Measurements from ENCODE around the gene DDX31. TPM values are rescaled to one million over a fixed set of nuclear protein-coding genes. Genes with fewer than 3 reads are reported as not detected.

The DDX31 gene
- total and polyA plus RNA-seq, 2 donors: 9.9 to 11.8 TPM

DNA sequence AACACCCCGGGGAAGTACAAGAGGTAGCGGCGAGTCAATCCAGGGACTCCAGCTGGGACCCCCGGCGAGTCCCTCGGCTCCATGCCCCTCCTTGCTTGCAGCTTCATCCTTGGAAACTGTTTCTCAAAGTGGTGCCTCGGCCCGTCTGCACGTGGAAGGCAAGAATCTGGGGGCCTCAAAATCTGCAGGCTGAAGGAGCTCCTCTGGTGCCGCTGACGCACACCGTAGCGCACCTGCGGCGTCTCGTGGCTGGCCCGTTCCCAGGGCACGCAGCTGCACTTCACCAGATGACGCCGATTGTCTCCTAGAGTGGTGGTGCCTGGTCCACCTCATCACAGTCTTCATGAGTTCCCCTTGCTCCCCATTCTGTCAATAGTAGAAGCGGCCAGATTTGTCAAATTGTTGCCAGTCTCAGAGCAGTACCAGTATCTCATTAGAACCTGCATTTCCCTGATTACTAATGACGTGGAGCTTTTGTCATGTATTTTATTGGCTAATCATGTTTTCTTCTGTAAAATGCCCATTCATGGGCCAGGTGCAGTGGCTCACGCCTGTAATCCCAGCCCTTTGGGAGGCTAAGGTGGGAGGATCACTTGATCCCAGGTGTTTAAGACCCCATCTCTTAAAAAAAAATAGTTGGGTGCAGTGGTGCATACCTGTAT is 39.1 kb upstream of the DDX31 start:
- Histone ChIP-seq H3K27me3 (ENCODE audit: control insufficient read depth in 2 of 2, insufficient read depth in 1 of 2, low read length in 1 of 2) (peaks cover 0 to 14% of the 10 kb centered on the region in 2 donors), H3K4me3 (ENCODE audit: low read length in 2 of 2) (no peak overlapping the region), H3K4me1 (ENCODE audit: control insufficient read depth in 2 of 2, insufficient read depth in 2 of 2, low read length in 2 of 2) (no peaks in the 10 kb centered on the region), H3K9me3 (ENCODE audit: control insufficient read depth in 2 of 2, insufficient read depth in 1 of 2, low read length in 1 of 2) (no peaks in the 10 kb centered on the region), H3K36me3 (ENCODE audit: control insufficient read depth in 2 of 2, insufficient read depth in 2 of 2, low read length in 1 of 2) (no peaks in the 10 kb centered on the region), H3K27ac (ENCODE audit: low read depth in 1 of 2, low read length in 1 of 2) (no peak overlapping the region)
- 93% methylated on average over 23 of the region's 23 CpGs for WGBS
- DNase-seq (ENCODE audit: low read depth in 6 of 9, low spot score in 9 of 9): no peak

DNA sequence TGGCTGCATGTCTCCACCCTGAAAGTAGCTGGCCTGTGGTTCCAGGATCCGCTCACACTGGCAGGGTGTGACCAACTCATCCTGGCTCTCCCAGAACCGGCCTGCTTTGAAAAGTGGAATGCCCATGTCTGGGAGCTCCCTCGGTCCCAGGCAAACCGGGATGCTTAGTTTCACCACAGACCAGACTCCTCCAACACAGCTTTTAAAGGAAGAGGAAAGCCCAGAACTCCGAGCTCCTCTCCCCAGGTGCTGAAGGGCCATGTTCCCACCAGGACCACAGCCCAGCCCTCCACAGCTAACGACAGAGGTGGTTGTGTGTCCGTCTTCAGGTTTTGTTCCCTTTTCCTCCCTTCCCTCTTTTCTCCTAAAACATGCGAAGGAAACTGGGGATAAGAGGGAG is 38.5 kb upstream of the DDX31 start:
- Histone ChIP-seq H3K4me3 (ENCODE audit: low read length in 2 of 2) (no peak overlapping the region), H3K27me3 (ENCODE audit: control insufficient read depth in 2 of 2, insufficient read depth in 1 of 2, low read length in 1 of 2) (peaks cover 0 to 14% of the 10 kb centered on the region in 2 donors), H3K9me3 (ENCODE audit: control insufficient read depth in 2 of 2, insufficient read depth in 1 of 2, low read length in 1 of 2) (no peaks in the 10 kb centered on the region), H3K36me3 (ENCODE audit: control insufficient read depth in 2 of 2, insufficient read depth in 2 of 2, low read length in 1 of 2) (no peaks in the 10 kb centered on the region), H3K27ac (ENCODE audit: low read depth in 1 of 2, low read length in 1 of 2) (no peak overlapping the region), H3K4me1 (ENCODE audit: control insufficient read depth in 2 of 2, insufficient read depth in 2 of 2, low read length in 2 of 2) (no peaks in the 10 kb centered on the region)
- DNase-seq (ENCODE audit: low read depth in 6 of 9, low spot score in 9 of 9): no peak
- WGBS: 93% methylated on average over 8 of the region's 8 CpGs

DNA sequence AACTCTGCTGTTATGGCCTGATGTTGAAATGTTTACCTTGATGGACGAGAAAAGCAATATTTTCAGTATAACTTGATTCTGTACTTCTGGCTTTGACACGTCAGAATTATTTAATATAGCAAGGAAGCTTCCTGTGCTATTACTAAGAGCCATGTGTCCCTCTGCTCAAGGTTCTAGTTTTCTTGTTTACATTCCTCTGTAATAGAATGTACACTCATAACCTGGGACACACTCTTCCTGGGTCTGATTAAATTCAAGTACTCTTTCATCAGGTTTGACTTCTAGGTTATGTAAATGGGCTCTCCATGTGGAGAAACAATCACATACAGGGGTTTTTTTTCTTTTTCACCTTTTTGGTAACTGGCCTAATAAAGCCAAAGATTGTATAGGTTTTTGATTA is 33.6 kb upstream of the DDX31 start:
- 80% methylated on average over 2 of the region's 2 CpGs for WGBS
- Histone ChIP-seq H3K36me3 (ENCODE audit: control insufficient read depth in 2 of 2, insufficient read depth in 2 of 2, low read length in 1 of 2) (no peaks in the 10 kb centered on the region), H3K4me1 (ENCODE audit: control insufficient read depth in 2 of 2, insufficient read depth in 2 of 2, low read length in 2 of 2) (no peaks in the 10 kb centered on the region), H3K9me3 (ENCODE audit: control insufficient read depth in 2 of 2, insufficient read depth in 1 of 2, low read length in 1 of 2) (no peaks in the 10 kb centered on the region), H3K27ac (ENCODE audit: low read depth in 1 of 2, low read length in 1 of 2) (no peak overlapping the region), H3K4me3 (ENCODE audit: low read length in 2 of 2) (no peak overlapping the region), H3K27me3 (ENCODE audit: control insufficient read depth in 2 of 2, insufficient read depth in 1 of 2, low read length in 1 of 2) (peaks cover 0 to 3% of the 10 kb centered on the region in 2 donors)
- no peak for DNase-seq (ENCODE audit: low read depth in 6 of 9, low spot score in 9 of 9)

DNA sequence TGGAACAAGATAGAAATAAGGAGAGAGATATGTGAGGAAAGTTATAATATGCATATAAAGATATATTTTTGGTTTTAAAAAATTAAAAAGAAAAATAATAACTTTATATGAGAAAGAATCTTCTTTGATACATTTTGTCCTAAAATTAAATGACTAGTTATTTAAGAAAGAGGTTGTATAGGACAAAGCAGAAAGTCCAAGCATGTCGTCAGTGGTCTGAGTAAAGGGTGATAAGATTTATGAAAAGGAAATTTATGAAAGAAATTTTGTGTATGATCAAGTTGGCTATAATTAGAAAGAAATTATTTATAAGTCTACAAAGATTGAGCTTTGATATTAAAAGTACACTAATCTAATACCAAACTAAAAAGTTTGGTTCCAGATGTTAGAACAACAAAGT is 32.5 kb upstream of the DDX31 start:
- Histone ChIP-seq H3K9me3 (ENCODE audit: control insufficient read depth in 2 of 2, insufficient read depth in 1 of 2, low read length in 1 of 2) (no peaks in the 10 kb centered on the region), H3K27me3 (ENCODE audit: control insufficient read depth in 2 of 2, insufficient read depth in 1 of 2, low read length in 1 of 2) (peaks cover 0 to 3% of the 10 kb centered on the region in 2 donors), H3K36me3 (ENCODE audit: control insufficient read depth in 2 of 2, insufficient read depth in 2 of 2, low read length in 1 of 2) (no peaks in the 10 kb centered on the region), H3K27ac (ENCODE audit: low read depth in 1 of 2, low read length in 1 of 2) (no peak overlapping the region), H3K4me1 (ENCODE audit: control insufficient read depth in 2 of 2, insufficient read depth in 2 of 2, low read length in 2 of 2) (no peaks in the 10 kb centered on the region), H3K4me3 (ENCODE audit: low read length in 2 of 2) (no peak overlapping the region)
- DNase-seq (ENCODE audit: low read depth in 6 of 9, low spot score in 9 of 9): no peak
- WGBS: 33% methylated on average over 1 of the region's 1 CpG

DNA sequence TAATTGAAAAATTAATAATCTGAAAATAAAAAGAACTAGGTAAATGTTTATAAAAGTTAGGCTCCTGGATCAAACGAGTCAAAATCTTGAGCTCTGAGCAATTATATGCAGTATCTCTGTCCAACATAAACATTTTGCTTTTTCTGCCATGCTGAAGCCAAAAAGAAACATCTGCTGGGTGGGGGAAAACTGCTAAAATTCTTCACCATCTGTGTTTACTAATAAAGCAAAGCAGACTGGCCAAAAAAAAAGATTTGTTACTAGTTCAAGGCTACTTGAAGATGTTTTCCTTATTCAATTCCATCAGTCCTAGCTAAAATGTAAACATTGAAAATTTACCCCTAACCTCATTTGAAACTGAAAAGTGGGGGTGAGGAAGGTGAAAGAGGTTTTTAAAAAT is 30.2 kb upstream of the DDX31 start:
- no peak for DNase-seq (ENCODE audit: low read depth in 6 of 9, low spot score in 9 of 9)
- Histone ChIP-seq H3K4me1 (ENCODE audit: control insufficient read depth in 2 of 2, insufficient read depth in 2 of 2, low read length in 2 of 2) (no peaks in the 10 kb centered on the region), H3K27ac (ENCODE audit: low read depth in 1 of 2, low read length in 1 of 2) (no peak overlapping the region), H3K9me3 (ENCODE audit: control insufficient read depth in 2 of 2, insufficient read depth in 1 of 2, low read length in 1 of 2) (peaks cover 0 to 6% of the 10 kb centered on the region in 2 donors), H3K36me3 (ENCODE audit: control insufficient read depth in 2 of 2, insufficient read depth in 2 of 2, low read length in 1 of 2) (no peaks in the 10 kb centered on the region), H3K27me3 (ENCODE audit: control insufficient read depth in 2 of 2, insufficient read depth in 1 of 2, low read length in 1 of 2) (no peaks in the 10 kb centered on the region), H3K4me3 (ENCODE audit: low read length in 2 of 2) (no peak overlapping the region)
- 84% methylated on average over 1 of the region's 1 CpG for WGBS

DNA sequence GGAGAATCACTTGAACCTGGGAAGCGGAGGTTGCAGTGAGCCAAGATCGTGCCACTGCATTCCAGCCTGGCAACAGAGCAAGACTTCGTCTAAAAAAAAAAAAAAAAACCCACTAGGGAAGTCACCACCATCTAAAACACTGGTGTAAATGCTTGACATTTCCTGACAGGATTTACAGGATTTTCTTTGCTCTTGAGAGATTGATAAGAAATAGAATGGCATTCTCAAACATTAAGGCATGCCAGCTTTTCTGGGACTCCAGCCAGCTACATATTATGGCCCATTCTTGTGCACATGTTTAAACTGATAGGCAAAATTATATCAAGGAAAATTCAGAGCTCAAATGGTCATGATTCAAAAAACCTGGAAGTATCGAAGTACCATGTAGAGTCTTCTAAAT is 29.2 kb upstream of the DDX31 start:
- Histone ChIP-seq H3K4me1 (ENCODE audit: control insufficient read depth in 2 of 2, insufficient read depth in 2 of 2, low read length in 2 of 2) (no peaks in the 10 kb centered on the region), H3K36me3 (ENCODE audit: control insufficient read depth in 2 of 2, insufficient read depth in 2 of 2, low read length in 1 of 2) (no peaks in the 10 kb centered on the region), H3K27ac (ENCODE audit: low read depth in 1 of 2, low read length in 1 of 2) (no peak overlapping the region), H3K4me3 (ENCODE audit: low read length in 2 of 2) (no peak overlapping the region), H3K9me3 (ENCODE audit: control insufficient read depth in 2 of 2, insufficient read depth in 1 of 2, low read length in 1 of 2) (peaks cover 0 to 6% of the 10 kb centered on the region in 2 donors), H3K27me3 (ENCODE audit: control insufficient read depth in 2 of 2, insufficient read depth in 1 of 2, low read length in 1 of 2) (no peaks in the 10 kb centered on the region)
- no peak for DNase-seq (ENCODE audit: low read depth in 6 of 9, low spot score in 9 of 9)
- 61% methylated on average over 4 of the region's 4 CpGs for WGBS

DNA sequence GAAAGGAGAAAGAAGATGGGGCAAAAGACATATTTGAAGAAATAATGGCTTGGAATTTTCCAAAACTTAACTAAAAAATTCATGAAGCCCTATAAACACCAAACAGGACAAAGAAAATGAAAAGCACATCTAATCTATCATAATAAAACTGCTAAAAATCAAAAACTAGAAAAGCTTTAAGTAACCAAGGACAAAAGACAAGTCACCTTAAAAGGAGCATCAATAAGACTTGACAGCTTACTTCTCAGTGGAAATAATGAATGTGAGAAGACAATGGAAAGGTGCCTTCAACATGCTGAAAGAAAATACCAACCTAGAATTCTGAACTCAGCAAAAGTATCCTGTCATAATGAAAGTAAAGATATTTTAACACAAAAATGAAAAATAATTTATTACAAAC is 27.4 kb upstream of the DDX31 start:
- H3K4me3 ChIP-seq (ENCODE audit: low read length in 2 of 2): no peak overlapping the region
- peaks cover 0 to 2% of the 10 kb centered on the region in 2 donors for H3K36me3 ChIP-seq (ENCODE audit: control insufficient read depth in 2 of 2, insufficient read depth in 2 of 2, low read length in 1 of 2)

DNA sequence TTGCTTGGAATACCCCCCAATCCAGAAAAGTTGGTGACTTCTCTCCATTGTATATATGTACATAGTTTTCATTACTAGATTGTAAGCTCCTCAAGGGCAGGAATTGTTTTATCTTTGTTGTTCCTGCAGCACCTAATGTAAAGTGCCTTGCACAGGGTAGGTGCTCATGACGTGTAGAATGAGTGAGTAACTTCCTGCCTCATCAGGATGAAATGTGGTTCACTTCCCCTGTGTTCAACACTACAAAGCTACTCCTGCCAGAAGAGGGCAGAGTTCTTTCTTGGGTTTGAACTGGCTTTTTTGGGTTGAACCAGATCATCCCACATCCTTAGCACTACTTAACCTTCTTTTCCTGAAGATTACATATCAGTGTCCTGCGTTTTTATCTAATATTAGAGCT is 24.4 kb upstream of the DDX31 start:
- 42% methylated on average over 2 of the region's 2 CpGs for WGBS
- Histone ChIP-seq H3K4me1 (ENCODE audit: control insufficient read depth in 2 of 2, insufficient read depth in 2 of 2, low read length in 2 of 2) (no peaks in the 10 kb centered on the region), H3K27ac (ENCODE audit: low read depth in 1 of 2, low read length in 1 of 2) (no peak overlapping the region), H3K36me3 (ENCODE audit: control insufficient read depth in 2 of 2, insufficient read depth in 2 of 2, low read length in 1 of 2) (peaks cover 16 to 28% of the 10 kb centered on the region in 2 donors), H3K9me3 (ENCODE audit: control insufficient read depth in 2 of 2, insufficient read depth in 1 of 2, low read length in 1 of 2) (peaks cover 0 to 6% of the 10 kb centered on the region in 2 donors), H3K27me3 (ENCODE audit: control insufficient read depth in 2 of 2, insufficient read depth in 1 of 2, low read length in 1 of 2) (no peaks in the 10 kb centered on the region), H3K4me3 (ENCODE audit: low read length in 2 of 2) (no peak overlapping the region)
- DNase-seq (ENCODE audit: low read depth in 6 of 9, low spot score in 9 of 9): peak in 5 of 9 donors; percentile 13 to 64 (median 33)

More for the DNA sequence above, 27.4 kb upstream of the DDX31 start:
- Histone ChIP-seq H3K4me1 (ENCODE audit: control insufficient read depth in 2 of 2, insufficient read depth in 2 of 2, low read length in 2 of 2) (no peaks in the 10 kb centered on the region), H3K27ac (ENCODE audit: low read depth in 1 of 2, low read length in 1 of 2) (no peak overlapping the region), H3K27me3 (ENCODE audit: control insufficient read depth in 2 of 2, insufficient read depth in 1 of 2, low read length in 1 of 2) (no peaks in the 10 kb centered on the region), H3K9me3 (ENCODE audit: control insufficient read depth in 2 of 2, insufficient read depth in 1 of 2, low read length in 1 of 2) (peaks cover 0 to 6% of the 10 kb centered on the region in 2 donors)
- DNase-seq (ENCODE audit: low read depth in 6 of 9, low spot score in 9 of 9): no peak

DNA sequence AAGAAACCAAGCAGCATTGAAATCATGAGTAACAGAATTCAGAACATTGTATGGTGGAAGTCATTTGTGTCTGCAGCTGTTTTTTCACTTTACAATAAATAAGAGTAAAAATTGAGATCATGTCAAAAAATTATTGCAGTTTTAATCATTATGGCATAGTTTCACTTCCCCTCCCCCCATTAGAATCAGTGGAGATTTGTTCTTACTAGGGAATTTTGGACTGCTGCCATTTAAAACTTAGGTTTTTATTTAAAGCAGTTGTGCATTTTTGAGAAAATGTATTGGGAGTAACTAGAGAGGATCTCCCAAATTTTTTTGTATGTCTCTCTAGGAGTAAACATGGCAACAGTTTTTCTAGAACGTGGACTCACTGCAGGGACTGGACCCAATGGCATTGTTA is 20.9 kb upstream of the DDX31 start:
- Histone ChIP-seq H3K36me3 (ENCODE audit: control insufficient read depth in 2 of 2, insufficient read depth in 2 of 2, low read length in 1 of 2) (peaks cover 32 to 50% of the 10 kb centered on the region in 2 donors), H3K9me3 (ENCODE audit: control insufficient read depth in 2 of 2, insufficient read depth in 1 of 2, low read length in 1 of 2) (peaks cover 0 to 6% of the 10 kb centered on the region in 2 donors), H3K27me3 (ENCODE audit: control insufficient read depth in 2 of 2, insufficient read depth in 1 of 2, low read length in 1 of 2) (no peaks in the 10 kb centered on the region), H3K27ac (ENCODE audit: low read depth in 1 of 2, low read length in 1 of 2) (no peak overlapping the region), H3K4me3 (ENCODE audit: low read length in 2 of 2) (no peak overlapping the region), H3K4me1 (ENCODE audit: control insufficient read depth in 2 of 2, insufficient read depth in 2 of 2, low read length in 2 of 2) (no peaks in the 10 kb centered on the region)
- no peak for DNase-seq (ENCODE audit: low read depth in 6 of 9, low spot score in 9 of 9)
- 96% methylated on average over 1 of the region's 1 CpG for WGBS
